Type B pancreatic cell (in vitro differentiated cells): ENCODE results near the gene BABAM2. TPM values are rescaled to one million over a fixed set of nuclear protein-coding genes. Genes with fewer than 3 reads are reported as not detected.

ENCODE experiments used
- DNase-seq: peaks from one replicate; pipeline ENCODE4 v3.0.0; 2021; ENCODE audit warnings: mixed read lengths; ENCODE audit not compliant: unreplicated experiment; ENCODE audit errors: extremely low spot score
- H3K27ac Mint-ChIP-seq: 2 replicates; pipeline ENCODE4 v1.8.0; 2021; ENCODE audit warnings: mild to moderate bottlenecking, mixed read lengths
- H3K27me3 Mint-ChIP-seq: 2 replicates; pipeline ENCODE4 v1.8.0; 2021; ENCODE audit warnings: mixed read lengths
- H3K36me3 Mint-ChIP-seq: 2 replicates; pipeline ENCODE4 v1.8.0; 2021; ENCODE audit warnings: mixed read lengths
- H3K4me1 Mint-ChIP-seq: one replicate; pipeline ENCODE4 v1.8.0; 2021; ENCODE audit warnings: mixed read lengths; ENCODE audit not compliant: unreplicated experiment
- H3K4me3 Mint-ChIP-seq: 2 replicates; pipeline ENCODE4 v1.8.0; 2021; ENCODE audit warnings: mild to moderate bottlenecking, mixed read lengths
- H3K9me3 Mint-ChIP-seq: 2 replicates; pipeline ENCODE4 v1.8.0; 2021; ENCODE audit warnings: mixed read lengths
- CTCF ChIP-seq: fragments of 200-600 bp; sonication (generic); conservative IDR thresholded peaks from 2 replicates; pipeline ENCODE4 v1.5.0; 2021; ENCODE audit warnings: antibody characterized with exemption, mild to moderate bottlenecking
- total RNA-seq: library from RNA; stranded (reverse); gene quantifications from 2 replicates; pipeline ENCODE4 v1.2.1, GENCODE V29; 2021; ENCODE audit warnings: low replicate concordance

The BABAM2 gene
- total RNA-seq, 1 donor from 2014 or later, result 30.4 TPM

- Mint-ChIP-seq H3K27me3 (no peaks in the 10 kb centered on the region), H3K27ac (no peak overlapping the region), H3K36me3 (no peaks in the 10 kb centered on the region), H3K4me1 (no peaks in the 10 kb centered on the region), H3K9me3 (no peaks in the 10 kb centered on the region), H3K4me3 (no peak overlapping the region)
- TF ChIP-seq CTCF, result no peak
- DNase-seq, result no peak
These were observed 198.4 kb downstream of the BABAM2 start for GRCh38 chr2:28088970-28089369.

- Mint-ChIP-seq H3K36me3 (no peaks in the 10 kb centered on the region), H3K27ac (no peak overlapping the region), H3K27me3 (no peaks in the 10 kb centered on the region), H3K4me3 (no peak overlapping the region), H3K4me1 (no peaks in the 10 kb centered on the region), H3K9me3 (no peaks in the 10 kb centered on the region)
- DNase-seq, result no peak
- TF ChIP-seq CTCF, result no peak
These were observed 199.0 kb downstream of the BABAM2 start for GRCh38 chr2:28089486-28089885.

- DNase-seq, result no peak
- TF ChIP-seq CTCF, result no peak
- no peak overlapping the region for H3K27ac Mint-ChIP-seq
These were observed 202.8 kb downstream of the BABAM2 start for GRCh38 chr2:28093308-28093707.

GRCh38 chr2:28093768-28094167, 203.2 kb downstream of the BABAM2 start:
- Mint-ChIP-seq H3K27me3 (no peaks in the 10 kb centered on the region), H3K4me1 (peaks cover 13% of the 10 kb centered on the region), H3K36me3 (no peaks in the 10 kb centered on the region), H3K4me3 (no peak overlapping the region), H3K9me3 (no peaks in the 10 kb centered on the region), H3K27ac (no peak overlapping the region)
- no peak for TF ChIP-seq CTCF
- no peak for DNase-seq

More at GRCh38 chr2:28093308-28093707, 202.8 kb downstream of the BABAM2 start:
- Mint-ChIP-seq H3K27me3 (no peaks in the 10 kb centered on the region), H3K4me1 (peaks cover 9% of the 10 kb centered on the region), H3K9me3 (no peaks in the 10 kb centered on the region), H3K36me3 (no peaks in the 10 kb centered on the region), H3K4me3 (no peak overlapping the region)

GRCh38 chr2:28094739-28095138, 204.2 kb downstream of the BABAM2 start:
- Mint-ChIP-seq H3K9me3 (no peaks in the 10 kb centered on the region), H3K27me3 (no peaks in the 10 kb centered on the region), H3K4me1 (peaks cover 13% of the 10 kb centered on the region), H3K4me3 (no peak overlapping the region), H3K27ac (no peak overlapping the region), H3K36me3 (no peaks in the 10 kb centered on the region)
- TF ChIP-seq CTCF, result no peak
- no peak for DNase-seq

- Mint-ChIP-seq H3K9me3 (no peaks in the 10 kb centered on the region), H3K27me3 (no peaks in the 10 kb centered on the region), H3K27ac (no peak overlapping the region), H3K4me3 (no peak overlapping the region), H3K4me1 (peaks cover 13% of the 10 kb centered on the region), H3K36me3 (no peaks in the 10 kb centered on the region)
- TF ChIP-seq CTCF, result no peak
- DNase-seq, result no peak
These were observed 205.1 kb downstream of the BABAM2 start for GRCh38 chr2:28095622-28096021.
